Suppressor macrophage (primary cell): Measurements from ENCODE around the gene GULP1.
"Not testable (repeated sequence)": the region's sequence is repeated elsewhere in the genome, so short reads cannot be mapped to it uniquely, and the experiment has no call there.

Experiments used
- DNase-seq, 4 experiments: peaks; one replicate each; pipeline ENCODE4 v3.0.0-alpha.2; 2020 to 2022

Gene GULP1

GRCh38 chr2:188605609-188606584, 314.2 kb downstream of the GULP1 start:
- not testable (repeated sequence) for DNase-seq

GRCh38 chr2:188606596-188606995, 314.9 kb downstream of the GULP1 start:
- DNase-seq = not testable (repeated sequence)

GRCh38 chr2:188607501-188607900, 315.8 kb downstream of the GULP1 start:
- peak in 3 of 4 experiments; percentile 26 to 47 (median 35) for DNase-seq

- no peak for DNase-seq
Observed at GRCh38 chr2:188609321-188610049, 317.8 kb downstream of the GULP1 start.

GRCh38 chr2:188610050-188610444, 318.4 kb downstream of the GULP1 start:
- DNase-seq = peak in 1 of 4 experiments; percentile 2

GRCh38 chr2:188610827-188611226, 319.2 kb downstream of the GULP1 start:
- peak in 2 of 4 experiments; percentile 6 to 15 for DNase-seq

- DNase-seq = no peak
Observed at GRCh38 chr2:188619146-188619545, 327.5 kb downstream of the GULP1 start.

- peak in 3 of 4 experiments; percentile 2 to 15 (median 3) for DNase-seq
Observed at GRCh38 chr2:188620916-188621315, 329.2 kb downstream of the GULP1 start.

GRCh38 chr2:188622601-188623260, 331.1 kb downstream of the GULP1 start:
- DNase-seq = no peak

GRCh38 chr2:188623995-188624643, 332.4 kb downstream of the GULP1 start:
- DNase-seq = no peak

- DNase-seq = no peak
Observed at GRCh38 chr2:188627471-188627870, 335.8 kb downstream of the GULP1 start.

- no peak for DNase-seq
Observed at GRCh38 chr2:188628989-188629752, 337.5 kb downstream of the GULP1 start.

GRCh38 chr2:188629753-188630527, 338.3 kb downstream of the GULP1 start:
- no peak for DNase-seq

- DNase-seq = no peak
Observed at GRCh38 chr2:188631037-188631809, 339.5 kb downstream of the GULP1 start.

- DNase-seq = no peak
Observed at GRCh38 chr2:188634656-188635055, 343.0 kb downstream of the GULP1 start.
